HepG2 (cell line): ENCODE measurements around the gene MRPS7. TPM values are rescaled to one million over a fixed set of nuclear protein-coding genes. Genes with fewer than 3 reads are reported as not detected.

Experiments
- ARID3A ChIP-seq: IDR thresholded peaks from 2 replicates; pipeline ENCODE4 v1.6.1; 2012; ENCODE audit warnings: low read depth, low read length, improper control_type of control experiment
- ATM ChIP-seq: fragments of 450-650 bp; IDR thresholded peaks from 2 replicates; pipeline ENCODE4 v1.7.1; 2017; ENCODE audit warnings: mild to moderate bottlenecking, borderline replicate concordance
- CEBPZ ChIP-seq: IDR thresholded peaks from 2 replicates; pipeline ENCODE4 v1.6.1; 2012; ENCODE audit warnings: low read length, improper control_type of control experiment
- ETV5 ChIP-seq: IDR thresholded peaks from 2 replicates; pipeline ENCODE4 v1.6.1; 2018; ENCODE audit warnings: missing biosample characterization, missing genetic modification reagents, inconsistent platforms, borderline replicate concordance
- GATA4 ChIP-seq: sonication (generic); IDR thresholded peaks from 2 replicates; pipeline ENCODE4 v1.6.1; 2016; ENCODE audit warnings: antibody characterized with exemption, low read depth, borderline replicate concordance
- HMG20B ChIP-seq: conservative IDR thresholded peaks from 2 replicates; pipeline ENCODE4 v1.6.1; 2016; ENCODE audit warnings: missing genetic modification reagents, missing compliant biosample characterization
- KLF6 ChIP-seq: IDR thresholded peaks from 2 replicates; pipeline ENCODE4 v1.8.0; 2016; ENCODE audit warnings: missing biosample characterization, missing genetic modification reagents
- MED1 ChIP-seq: sonication (generic); formaldehyde crosslinking; IDR thresholded peaks from 2 replicates; pipeline ENCODE4 v1.4.0; 2020; ENCODE audit warnings: missing genetic modification reagents
- NFE2L1 ChIP-seq: sonication (generic); formaldehyde crosslinking; IDR thresholded peaks from 2 replicates; pipeline ENCODE4 v1.4.0; 2020; ENCODE audit warnings: missing genetic modification reagents, mild to moderate bottlenecking, borderline replicate concordance
- REL ChIP-seq: sonication (generic); formaldehyde crosslinking; conservative IDR thresholded peaks from 2 replicates; pipeline ENCODE4 v1.8.0; 2022; ENCODE audit warnings: mild to moderate bottlenecking, missing genetic modification reagents, moderate library complexity
- SRSF4 ChIP-seq: fragments of 200-400 bp; formaldehyde crosslinking; IDR thresholded peaks from one replicate; pipeline ENCODE4 v1.6.1; 2018; ENCODE audit warnings: mild to moderate bottlenecking, low read depth, low read length, moderate library complexity; ENCODE audit not compliant: poor library complexity, severe bottlenecking
- ZHX2 ChIP-seq, 2 experiments: sonication (generic) in 1 of 2; formaldehyde crosslinking in 1 of 2; IDR thresholded peaks; 2 replicates each; pipeline versions ENCODE4 v1.6.1 to v1.9.0; 2014 to 2022; ENCODE audit warnings: antibody characterized with exemption in 1 of 2, borderline replicate concordance in 1 of 2, inconsistent platforms in 1 of 2, low read depth in 1 of 2, missing genetic modification reagents in 1 of 2
- ZMYM2 ChIP-seq: sonication (generic); formaldehyde crosslinking; IDR thresholded peaks from 2 replicates; pipeline ENCODE4 v1.8.0; 2022; ENCODE audit warnings: mild to moderate bottlenecking, missing genetic modification reagents
- ZNF234 ChIP-seq: sonication (generic); formaldehyde crosslinking; conservative IDR thresholded peaks from 2 replicates; pipeline ENCODE4 v1.5.1; 2020; ENCODE audit warnings: mild to moderate bottlenecking, missing genetic modification reagents
- ZNF3 ChIP-seq: IDR thresholded peaks from 2 replicates; pipeline ENCODE4 v1.7.0; 2017; ENCODE audit warnings: inconsistent platforms
- ZNF761 ChIP-seq: sonication (generic); formaldehyde crosslinking; conservative IDR thresholded peaks from 2 replicates; pipeline ENCODE4 v1.4.0; 2020; ENCODE audit warnings: mild to moderate bottlenecking, missing genetic modification reagents
- polyA plus RNA-seq, 8 experiments: library from polyadenylated mRNA; depleted of rRNA in 3 of 8; stranded (reverse) in 7 of 8; unstranded in 1 of 8; fragments of >200 nt; fragmentation: Illumina TruSeq in 4 of 8; extraction: Trizol in 4 of 8; gene quantifications; 2 replicates each; pipeline versions ENCODE4 v1.2.1 to v1.2.3, GENCODE V29; 2011 to 2016; ENCODE audit warnings: low read depth in 4 of 8, missing spikeins in 1 of 8, mixed read lengths in 1 of 8; ENCODE audit not compliant: insufficient read depth in 1 of 8
- total RNA-seq, 5 experiments: library from RNA; depleted of rRNA; stranded (reverse); fragments of >200 nt; fragmentation: Illumina TruSeq; extraction: Trizol; gene quantifications; 2 replicates each; pipeline ENCODE4 v1.2.3, GENCODE V29; 2016; ENCODE audit warnings: low read depth in 1 of 5

Gene MRPS7
- total and polyA plus RNA-seq, 2 of the 13 experiments (the other 11 are each of a cell fraction or from before 2014, with no cell fraction given), result 97.0 to 162 TPM

GRCh38 chr17:75289115-75289831, 27.6 kb downstream of the MRPS7 start, which contains the start of gene SLC25A19 (continued):
- TF ChIP-seq ZMYM2 (CRISPR knock-in tag) (peak; percentile 81), GATA4 (peak; percentile 87), ZNF761 (CRISPR knock-in tag) (peak; percentile 87), ARID3A (peak; percentile 39; the same call in 1 of the 2 replicates), ETV5 (CRISPR knock-in tag) (peak; percentile 72), ZNF234 (no peak), HMG20B (no peak), NFE2L1 (CRISPR knock-in tag) (no peak), KLF6 (CRISPR knock-in tag) (0 out of 2 replicates have a peak, but pooled peaks have one; percentile 79), REL (CRISPR knock-in tag) (no peak), CEBPZ (no peak), ATM (no peak), MED1 (CRISPR knock-in tag) (peak; percentile 64), ZHX2 (IDR thresholded peaks at IDR 0.05; ENCODE audit: low read depth) (peak; percentile 77), ZHX2 (CRISPR knock-in tag; IDR thresholded peaks at IDR 0.05; ENCODE audit: borderline replicate concordance) (no peak), ZNF3 (CRISPR knock-in tag) (no peak), SRSF4 (no peak)
